Fibroblast of upper back skin (primary cell): Measurements from ENCODE around the gene TAF4B.
"Not testable (repeated sequence)": the region's sequence is repeated elsewhere in the genome, so short reads cannot be mapped to it uniquely, and the experiment has no call there.

Experiments used
- DNase-seq: peaks from one replicate; pipeline ENCODE4 v3.0.0-alpha.2; 2013

The TAF4B gene

GRCh38 chr18:26432651-26433424, 206.6 kb downstream of the TAF4B start:
- no peak for DNase-seq

GRCh38 chr18:26434887-26435286, 208.6 kb downstream of the TAF4B start:
- no peak for DNase-seq

- no peak for DNase-seq
Observed at GRCh38 chr18:26435415-26436095, 209.3 kb downstream of the TAF4B start.

GRCh38 chr18:26436176-26437051, 210.2 kb downstream of the TAF4B start:
- peak; percentile 94 for DNase-seq

DNA sequence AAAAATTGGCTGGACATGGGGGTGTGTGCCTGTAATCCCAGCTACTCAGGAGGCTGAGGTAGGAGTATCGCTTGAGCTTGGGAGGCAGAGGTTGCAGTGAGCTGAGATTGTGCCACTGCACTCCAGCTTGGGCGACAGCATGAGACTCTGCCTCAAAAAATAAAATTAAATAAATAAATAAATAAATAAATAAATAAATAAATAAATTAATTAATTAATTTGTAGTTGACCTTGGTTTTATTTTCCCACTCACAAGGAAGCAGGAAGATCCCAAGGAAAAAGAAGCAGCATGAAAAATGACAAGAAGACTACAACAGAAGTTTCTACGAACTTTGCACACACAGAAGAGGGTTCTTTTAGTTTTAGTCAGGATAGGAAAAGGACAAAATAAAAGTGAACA, 211.4 kb downstream of the TAF4B start:
- not testable (repeated sequence) for DNase-seq

GRCh38 chr18:26438980-26439379, 212.7 kb downstream of the TAF4B start:
- no peak for DNase-seq

DNA sequence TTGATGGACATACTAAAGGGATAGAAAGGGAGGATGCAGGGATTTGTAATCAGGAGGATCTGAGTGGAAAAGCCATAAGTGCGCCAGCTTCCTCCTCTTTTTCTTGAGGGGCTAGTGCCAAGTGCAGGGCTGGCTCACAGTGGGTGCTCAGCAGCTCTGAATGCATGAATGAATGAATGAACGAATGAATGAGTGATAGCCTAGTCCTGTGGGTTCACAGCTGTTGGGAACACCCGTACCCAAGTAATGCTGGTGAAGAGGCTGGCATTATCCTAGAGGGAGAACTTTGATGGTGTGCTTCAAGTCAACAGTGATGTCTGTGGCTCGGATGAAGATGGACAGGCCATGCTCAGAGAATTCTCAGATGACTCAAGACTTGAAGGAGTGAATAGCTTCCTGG, 213.3 kb downstream of the TAF4B start:
- DNase-seq, result no peak

GRCh38 chr18:26440644-26441043, 214.4 kb downstream of the TAF4B start:
- no peak for DNase-seq
